HG02798 (cell line): ENCODE results near the gene ASAP2.

Source experiments
- ATAC-seq: cut with Tn5 transposase; IDR thresholded peaks from one replicate; pipeline ENCODE4 v1.9.1; 2021; ENCODE audit warnings: mild to moderate bottlenecking; ENCODE audit not compliant: unreplicated experiment, poor library complexity

The ASAP2 gene

GRCh38 chr2:9288233-9288632 is 81.6 kb downstream of the ASAP2 start:
- no peak for ATAC-seq

GRCh38 chr2:9288681-9289338 is 82.2 kb downstream of the ASAP2 start:
- ATAC-seq = no peak

GRCh38 chr2:9291331-9291730 is 84.7 kb downstream of the ASAP2 start:
- no peak for ATAC-seq

GRCh38 chr2:9291866-9292265 is 85.3 kb downstream of the ASAP2 start:
- ATAC-seq = no peak

GRCh38 chr2:9292426-9292825 is 85.8 kb downstream of the ASAP2 start:
- ATAC-seq = no peak

- ATAC-seq = no peak
These were observed 88.2 kb downstream of the ASAP2 start for GRCh38 chr2:9294764-9295163.

- no peak for ATAC-seq
These were observed 89.9 kb downstream of the ASAP2 start for GRCh38 chr2:9296559-9296958.

- no peak for ATAC-seq
These were observed 90.5 kb downstream of the ASAP2 start for GRCh38 chr2:9297156-9297555.

GRCh38 chr2:9297807-9298206 is 91.2 kb downstream of the ASAP2 start:
- ATAC-seq = no peak

- no peak for ATAC-seq
These were observed 92.0 kb downstream of the ASAP2 start for GRCh38 chr2:9298583-9298982.

GRCh38 chr2:9299161-9300100 is 92.8 kb downstream of the ASAP2 start:
- no peak for ATAC-seq

GRCh38 chr2:9300214-9300613 is 93.6 kb downstream of the ASAP2 start:
- no peak for ATAC-seq

GRCh38 chr2:9300829-9301453 is 94.3 kb downstream of the ASAP2 start:
- no peak for ATAC-seq

- ATAC-seq = no peak
These were observed 96.1 kb downstream of the ASAP2 start for GRCh38 chr2:9302755-9303154.

GRCh38 chr2:9303528-9304225 is 97.1 kb downstream of the ASAP2 start:
- ATAC-seq = no peak

- ATAC-seq = no peak
These were observed 100.3 kb downstream of the ASAP2 start for GRCh38 chr2:9306911-9307310.

- ATAC-seq = no peak
These were observed 100.9 kb downstream of the ASAP2 start for GRCh38 chr2:9307535-9307934.

GRCh38 chr2:9308186-9308955 is 101.8 kb downstream of the ASAP2 start:
- ATAC-seq = no peak

- ATAC-seq = no peak
These were observed 102.5 kb downstream of the ASAP2 start for GRCh38 chr2:9309147-9309546.

- ATAC-seq = no peak
These were observed 103.8 kb downstream of the ASAP2 start for GRCh38 chr2:9310377-9310776.
